Fibroblast of skin of right quadriceps (primary cell): ENCODE results near the gene URB2.
"Not testable (repeated sequence)": the region's sequence is repeated elsewhere in the genome, so short reads cannot be mapped to it uniquely, and the experiment has no call there.

ENCODE experiments used
- DNase-seq: peaks from one replicate; pipeline ENCODE4 v3.0.0-alpha.2; 2013

Gene URB2

DNA sequence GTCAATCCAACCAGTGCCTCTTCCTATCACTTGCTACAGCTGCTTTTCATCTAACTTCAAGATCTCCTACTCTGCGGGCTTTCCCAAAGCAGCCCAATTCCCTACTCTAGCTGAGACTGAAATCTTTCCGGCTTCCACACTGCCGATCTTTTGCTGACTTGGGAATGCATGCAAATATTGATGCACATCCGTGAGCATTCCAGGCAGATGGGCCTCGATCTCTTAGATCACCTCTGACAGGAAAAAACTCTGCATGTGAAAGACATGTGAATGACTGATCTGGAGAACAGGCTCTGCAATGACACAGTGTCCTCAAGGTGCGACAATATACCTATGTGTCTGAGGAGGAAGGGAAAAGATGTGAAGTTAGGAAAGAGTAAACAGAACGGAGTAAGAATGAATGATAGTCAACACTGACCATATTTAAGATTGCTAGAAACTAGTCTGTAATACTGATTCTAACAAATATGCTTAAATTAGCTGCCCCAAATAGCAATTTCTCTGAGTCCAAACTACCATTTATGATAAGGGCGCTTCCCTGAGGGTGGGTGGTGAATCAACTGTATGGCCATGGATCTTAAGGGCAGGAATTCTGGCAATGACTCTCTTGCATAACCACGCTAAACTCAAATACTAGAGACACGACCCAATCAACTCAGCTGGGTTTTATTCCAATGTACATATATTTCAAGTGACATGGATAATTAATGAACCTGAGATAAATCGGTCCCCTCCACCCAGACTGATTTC lies 8.5 kb upstream of the URB2 start:
- DNase-seq = no peak

DNA sequence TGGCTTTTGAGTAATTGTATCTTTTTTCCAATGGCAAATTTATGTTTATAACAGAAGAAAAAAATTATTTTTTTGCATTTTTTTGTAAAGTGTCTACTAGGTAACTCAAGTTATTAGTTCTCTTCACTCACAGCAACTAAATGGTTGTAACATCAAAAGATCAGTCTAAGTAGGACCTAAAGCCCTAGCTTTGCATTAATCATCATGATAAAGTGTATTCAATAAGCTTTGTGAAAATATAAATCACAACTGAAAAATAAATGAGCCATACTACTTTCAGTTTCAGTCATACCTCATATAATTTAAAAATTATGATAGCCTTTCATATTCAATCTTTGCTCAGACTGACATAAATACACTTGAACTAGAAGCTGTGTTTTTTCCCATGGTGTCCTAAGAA lies 7.0 kb upstream of the URB2 start:
- no peak for DNase-seq

DNA sequence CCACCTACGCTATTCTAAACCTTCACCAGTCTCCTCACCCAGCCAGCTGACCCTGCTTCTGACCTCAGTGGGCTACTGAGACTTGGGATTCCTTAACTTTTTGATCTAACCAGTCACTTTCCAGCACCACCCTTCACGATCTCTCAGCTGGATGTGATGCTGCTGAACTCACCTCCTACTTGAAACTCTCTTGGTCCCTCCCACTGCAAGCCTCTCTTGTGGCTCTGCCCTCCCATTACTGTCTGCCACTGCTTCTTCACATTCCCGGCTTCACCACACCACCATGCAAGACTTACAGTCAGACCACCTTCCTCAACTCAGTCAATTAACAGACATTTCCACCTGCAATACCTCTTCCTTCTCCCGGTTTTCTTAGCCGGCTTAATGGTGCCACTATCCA lies 6.4 kb upstream of the URB2 start:
- DNase-seq = no peak

DNA sequence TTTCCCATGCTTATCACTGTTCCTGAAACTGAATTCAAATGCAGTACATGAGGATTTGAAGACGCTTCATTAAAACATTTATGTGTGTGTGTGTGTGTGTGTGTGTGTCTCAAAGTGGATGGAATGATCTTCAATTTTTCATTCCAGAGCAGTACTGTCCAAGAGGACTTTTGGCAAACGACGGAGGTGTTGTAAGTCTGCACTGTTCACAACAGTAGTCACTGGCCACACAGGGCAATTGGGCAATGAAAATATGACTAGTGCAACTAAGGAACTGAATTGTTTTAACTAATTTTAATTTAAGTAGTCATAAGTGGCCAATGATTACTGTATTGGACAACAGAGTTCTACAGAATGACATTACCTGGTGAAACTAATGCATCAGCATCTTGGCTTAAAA lies 5.2 kb upstream of the URB2 start:
- peak; percentile 17 for DNase-seq

DNA sequence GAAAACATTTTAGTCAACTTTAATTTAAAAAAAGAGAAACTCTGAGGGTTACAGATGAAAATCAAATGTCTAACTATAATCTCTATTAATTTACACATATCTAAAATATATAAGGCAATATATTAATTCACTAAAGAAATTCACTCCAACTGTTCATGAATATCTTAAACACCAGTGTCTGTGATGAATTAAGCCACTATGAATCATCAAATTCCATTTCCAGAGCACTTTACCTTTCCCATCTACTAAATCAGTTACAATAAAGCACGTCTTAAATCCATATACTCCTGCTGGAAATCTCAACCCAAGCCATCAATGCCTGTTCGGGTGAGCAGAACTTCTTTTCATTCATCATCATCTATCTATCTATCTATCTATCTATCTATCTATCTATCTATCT lies 4.4 kb upstream of the URB2 start:
- peak; percentile 20 for DNase-seq

DNA sequence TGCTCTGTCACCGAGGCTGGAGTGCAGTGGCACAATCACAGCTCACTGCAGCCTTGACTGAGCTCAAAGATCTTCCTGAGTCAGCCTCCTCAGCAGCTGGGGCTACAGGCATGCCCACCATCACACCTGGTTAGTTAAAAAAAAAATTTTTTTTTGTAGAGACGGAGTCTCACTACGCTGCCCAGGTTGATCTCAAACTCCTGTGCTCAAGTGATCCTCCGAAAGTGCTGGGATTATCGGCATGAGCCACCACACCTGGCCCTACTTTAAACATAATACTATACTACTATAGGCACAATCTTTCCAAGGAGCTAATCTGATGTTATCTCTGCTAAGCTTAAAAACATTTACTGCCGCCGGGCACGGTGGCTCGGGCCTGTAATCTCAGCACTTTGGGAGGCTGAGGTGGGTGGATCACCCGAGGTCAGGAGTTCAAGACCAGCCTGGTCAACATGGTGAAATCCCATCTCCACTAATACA lies 3.4 kb upstream of the URB2 start:
- not testable (repeated sequence) for DNase-seq

DNA sequence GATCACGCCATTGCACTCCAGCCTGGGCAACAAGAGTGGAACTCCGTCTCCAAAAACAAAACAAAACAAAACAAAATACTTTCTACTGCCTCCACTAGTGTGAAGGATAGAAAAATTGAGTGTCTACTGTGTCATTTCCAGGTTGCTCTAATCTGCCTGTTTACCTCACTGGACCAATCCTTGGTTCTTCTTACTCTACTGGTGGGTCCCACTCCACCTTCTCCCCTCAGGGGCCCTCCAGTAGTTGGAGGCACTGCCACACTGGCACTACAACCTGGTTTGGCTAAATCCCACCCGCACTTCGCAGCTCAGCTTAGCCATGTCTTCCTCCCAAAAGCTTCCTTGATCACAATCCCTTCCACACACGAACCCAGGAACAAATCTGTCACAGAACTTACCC lies 2.8 kb upstream of the URB2 start:
- DNase-seq = no peak

DNA sequence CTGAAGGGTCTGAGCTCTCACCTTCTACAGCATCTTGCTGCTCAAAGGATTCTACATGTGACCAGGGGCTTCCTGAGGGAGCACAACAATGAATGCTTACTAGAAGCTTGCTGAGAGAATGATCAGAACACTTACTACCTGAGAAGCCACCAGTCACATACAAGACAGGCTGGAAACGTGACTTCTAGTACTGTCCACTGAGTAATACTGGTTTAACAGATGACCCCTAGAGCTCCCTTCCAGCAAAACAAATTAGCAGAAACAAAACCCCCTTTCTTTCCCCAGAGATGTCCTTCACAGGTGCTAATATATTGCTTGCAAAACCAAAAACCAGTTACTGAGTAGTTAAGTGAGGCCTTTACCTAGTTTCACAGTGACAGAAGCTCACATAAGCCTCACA lies 2.2 kb upstream of the URB2 start:
- no peak for DNase-seq

DNA sequence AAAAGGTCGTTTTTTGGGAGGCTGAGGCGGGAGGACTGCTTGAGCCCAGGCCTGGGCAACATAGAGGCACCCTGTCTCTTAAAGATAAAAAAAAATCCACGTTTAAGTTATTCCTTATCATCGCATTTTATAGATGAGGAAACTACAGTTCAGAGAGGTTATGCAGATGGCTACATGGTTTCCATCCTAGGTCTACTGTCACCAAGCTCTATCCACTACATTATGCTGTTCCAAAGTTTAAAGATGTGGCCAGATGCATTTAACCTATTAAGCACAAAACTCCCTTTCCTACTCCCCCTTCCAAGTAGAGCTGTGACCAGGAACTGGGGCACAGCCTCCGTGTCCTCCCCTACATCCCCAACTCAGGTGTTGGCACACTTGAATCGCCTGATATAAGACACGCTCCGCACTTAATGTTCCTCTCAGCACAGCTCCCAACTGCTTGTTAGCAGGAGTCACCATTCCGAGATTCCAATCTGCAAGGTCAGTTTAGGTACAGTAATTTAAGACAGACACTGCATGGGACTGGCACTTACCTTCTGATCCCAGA lies 1.5 kb upstream of the URB2 start:
- no peak for DNase-seq

DNA sequence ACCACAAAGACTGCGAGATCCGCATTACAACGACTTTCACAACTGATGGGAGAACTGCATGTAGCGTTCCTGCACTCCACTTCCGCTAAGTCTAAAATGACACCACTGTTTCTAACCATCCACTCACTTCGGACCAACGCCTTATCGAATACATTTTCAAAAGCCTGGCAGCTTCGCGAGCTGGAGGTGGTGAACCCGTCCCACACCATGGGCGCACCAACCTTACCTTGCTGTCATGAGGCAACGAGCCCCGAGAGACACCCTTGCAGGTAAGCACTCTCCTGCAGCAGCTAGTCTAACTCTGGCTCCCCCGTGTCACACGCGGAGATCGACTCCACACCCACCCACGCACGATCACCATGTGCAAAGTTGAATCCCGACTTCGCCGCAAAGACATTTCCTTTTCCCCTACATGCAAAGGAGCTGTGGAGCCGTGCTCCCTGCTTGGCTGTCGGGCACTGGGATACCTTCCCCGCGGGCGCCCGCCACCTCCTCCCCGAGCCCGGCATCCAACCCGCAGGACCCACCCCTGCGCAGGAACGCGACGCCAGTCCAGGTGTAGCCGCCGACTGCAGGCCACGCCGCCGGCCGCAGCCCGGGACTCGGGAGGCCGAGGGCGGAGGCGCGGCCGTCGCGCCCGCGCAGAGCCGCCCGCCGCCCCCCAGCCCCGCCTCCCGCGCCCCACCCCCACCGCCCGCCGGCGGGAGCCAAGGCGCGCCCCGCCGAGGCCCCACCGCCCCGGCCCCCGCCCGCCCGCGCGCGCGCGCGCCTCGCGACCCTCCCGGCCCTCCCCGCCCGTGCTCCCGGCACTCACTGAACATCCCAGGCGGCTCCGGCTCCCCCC lies 754 bp upstream of the URB2 start:
- peak; percentile 37 for DNase-seq

DNA sequence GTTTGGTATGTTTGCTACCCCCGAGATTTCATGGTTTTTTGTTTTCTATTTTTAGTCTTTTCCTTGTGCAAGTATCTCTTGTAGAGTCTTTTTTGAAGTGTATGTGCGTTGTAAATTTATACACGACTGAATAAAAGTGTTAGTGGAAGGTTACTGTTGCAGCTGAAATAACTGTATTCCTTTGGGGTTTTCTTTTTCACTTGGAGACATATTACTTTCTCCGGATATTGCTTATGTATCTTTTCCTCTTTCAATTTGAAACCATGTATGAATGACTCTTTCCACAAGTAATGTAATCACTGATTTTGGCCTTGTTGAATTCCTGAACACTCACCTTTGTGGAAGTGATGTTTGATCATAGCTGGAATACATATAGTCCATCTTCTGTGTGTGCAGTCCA lies 956 bp downstream of the URB2 start:
- no peak for DNase-seq

DNA sequence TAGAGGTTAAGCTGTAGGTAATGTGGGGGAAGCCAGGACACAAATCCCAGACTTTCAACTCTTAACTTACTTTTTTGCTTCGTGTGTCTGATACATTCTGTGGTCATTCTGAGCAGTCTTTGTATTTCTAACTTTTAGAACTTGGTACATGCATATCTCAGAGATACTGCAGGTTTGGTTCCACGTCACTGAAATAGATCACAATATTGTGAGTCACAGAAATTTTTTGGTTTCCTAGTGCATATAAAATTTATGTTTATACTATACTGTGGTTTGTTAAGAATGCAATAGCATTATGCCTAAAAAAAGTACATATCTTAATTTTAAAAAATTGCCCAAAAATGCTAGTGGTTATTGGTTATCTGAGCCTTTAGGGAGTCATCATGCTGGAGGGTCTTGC lies 3.2 kb downstream of the URB2 start:
- DNase-seq = peak; percentile 64

DNA sequence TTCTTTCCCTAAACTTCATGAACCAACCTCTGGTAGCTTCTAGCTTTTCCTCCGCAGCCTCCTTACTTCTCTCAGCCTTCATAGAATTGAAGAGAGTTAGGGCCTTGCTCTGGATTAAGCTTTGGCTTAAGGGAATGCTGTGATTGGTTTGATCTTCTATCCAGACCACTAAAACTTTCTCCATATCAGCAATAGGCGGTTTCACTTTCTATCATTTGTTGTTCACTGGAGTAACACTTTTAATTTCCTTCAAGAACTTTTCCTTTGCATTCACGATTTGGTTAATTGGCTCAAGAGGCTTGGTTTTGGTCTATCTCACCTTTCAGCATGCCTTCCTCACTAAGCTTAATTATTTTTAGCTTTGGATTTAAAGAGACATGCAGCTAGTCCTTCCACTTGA lies 5.1 kb downstream of the URB2 start:
- DNase-seq = no peak

DNA sequence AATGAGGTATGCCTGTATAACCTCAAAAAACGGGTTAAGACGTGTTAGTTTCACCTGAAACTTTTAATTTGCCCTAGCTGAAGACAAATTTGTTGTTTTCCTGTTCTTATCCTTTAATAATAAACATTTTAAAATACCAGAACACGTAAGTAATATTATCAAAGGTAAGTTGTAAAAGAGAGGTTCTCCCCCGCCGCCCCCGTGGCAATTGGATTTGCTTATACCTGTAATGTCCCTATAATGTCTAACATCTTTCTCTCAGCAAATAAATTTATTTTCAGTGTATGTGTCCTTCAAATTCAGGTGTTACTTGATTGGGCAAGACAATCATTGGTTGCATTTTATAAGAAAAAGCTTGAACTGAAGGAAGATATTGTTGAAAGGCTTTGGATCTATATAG lies 5.9 kb downstream of the URB2 start:
- no peak for DNase-seq

DNA sequence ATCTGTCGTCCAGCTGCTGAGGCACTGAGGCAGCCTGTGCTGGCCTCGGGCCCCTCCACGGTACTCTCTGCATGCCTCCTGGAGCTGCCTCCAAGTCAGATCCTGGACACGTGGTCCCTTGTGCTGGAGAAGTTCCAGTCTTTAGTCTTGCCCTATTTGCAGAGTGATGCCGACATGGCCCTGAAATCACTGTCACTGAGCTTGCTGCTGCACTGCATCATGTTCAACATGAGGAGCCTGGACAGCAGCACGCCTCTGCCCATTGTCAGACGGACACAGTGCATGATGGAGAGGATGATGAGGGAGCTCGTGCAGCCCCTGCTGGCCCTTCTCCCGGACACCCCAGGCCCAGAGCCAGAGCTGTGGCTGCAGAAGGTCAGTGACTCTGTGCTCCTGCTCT lies 10.0 kb downstream of the URB2 start:
- DNase-seq = no peak

DNA sequence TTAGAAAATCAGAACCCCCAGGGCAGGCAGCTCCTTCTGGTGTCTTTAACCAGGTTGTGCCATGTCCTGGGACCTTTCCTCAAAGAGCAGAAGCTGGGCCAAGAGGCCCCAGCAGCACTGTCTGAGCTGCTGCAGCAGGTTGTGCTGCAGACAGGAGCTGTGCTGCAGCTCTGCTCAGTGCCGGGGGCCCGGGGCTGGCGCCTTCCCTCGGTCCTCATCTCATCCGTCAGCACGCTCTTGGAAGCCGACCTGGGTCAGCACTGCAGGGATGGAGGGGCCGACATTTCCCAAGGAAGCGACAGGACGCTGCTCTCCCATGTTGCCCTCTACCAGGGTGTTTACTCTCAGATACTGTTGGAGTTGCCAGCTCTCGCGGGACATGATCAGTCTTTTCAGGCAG lies 11.7 kb downstream of the URB2 start:
- DNase-seq = no peak

DNA sequence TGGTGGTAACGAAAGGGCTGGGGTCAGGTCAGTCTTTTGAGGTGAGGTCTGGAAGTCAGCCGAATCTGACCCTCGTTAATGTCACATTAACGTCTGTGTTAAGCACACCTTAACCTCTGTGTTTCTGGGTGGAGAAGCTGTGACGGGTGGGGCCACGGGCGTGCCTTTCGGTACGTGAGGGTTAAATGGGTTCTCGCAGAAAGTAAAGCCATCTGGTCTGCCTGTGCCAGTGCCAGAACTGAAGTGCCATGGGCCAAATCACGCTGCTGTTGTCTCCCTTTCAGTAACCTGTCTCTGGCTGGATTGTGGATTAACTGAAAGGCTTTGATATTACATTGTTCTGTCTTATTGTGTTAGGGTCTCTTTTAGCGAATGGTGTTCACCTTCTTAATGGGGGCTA lies 14.4 kb downstream of the URB2 start:
- DNase-seq = no peak

DNA sequence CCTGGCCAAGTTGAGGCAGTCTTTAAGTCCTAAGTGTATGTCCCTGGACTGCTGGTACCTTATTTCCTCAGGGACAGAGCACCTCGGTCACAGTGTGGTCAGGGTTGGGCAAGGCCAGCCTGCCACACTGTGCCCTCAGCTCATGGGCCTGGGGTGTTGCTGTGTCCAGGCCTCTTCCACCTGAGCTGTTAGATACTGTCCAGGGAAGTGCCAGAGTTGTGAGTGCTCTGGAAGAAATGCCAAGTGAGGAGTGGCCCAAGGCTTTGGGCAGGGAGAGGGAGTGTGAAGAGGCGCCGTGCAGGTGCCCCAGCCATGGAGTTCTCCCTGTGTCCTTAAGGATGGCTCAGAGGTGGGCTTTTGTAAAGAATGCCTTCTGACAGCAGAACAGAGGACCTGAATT lies 15.3 kb downstream of the URB2 start:
- no peak for DNase-seq

DNA sequence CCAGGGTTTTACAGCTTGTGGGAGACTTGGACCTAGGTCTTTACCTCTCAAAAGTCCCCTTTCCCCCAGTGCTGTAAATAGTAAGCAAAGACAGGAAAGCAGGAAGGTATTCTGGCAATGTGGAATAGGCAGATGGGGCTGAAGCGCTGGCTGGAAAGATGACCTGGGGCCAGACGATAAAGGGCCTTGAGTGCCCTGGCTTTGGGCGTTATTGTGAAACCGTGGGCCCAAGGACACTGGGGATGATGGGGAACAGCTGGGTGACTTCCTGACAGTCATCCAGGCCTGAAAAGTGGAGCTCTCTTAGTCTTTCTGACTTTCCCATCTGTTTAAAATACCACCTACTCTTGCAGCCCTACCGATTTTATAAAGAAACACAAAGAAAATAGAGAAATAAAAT lies 16.3 kb downstream of the URB2 start:
- DNase-seq = no peak

DNA sequence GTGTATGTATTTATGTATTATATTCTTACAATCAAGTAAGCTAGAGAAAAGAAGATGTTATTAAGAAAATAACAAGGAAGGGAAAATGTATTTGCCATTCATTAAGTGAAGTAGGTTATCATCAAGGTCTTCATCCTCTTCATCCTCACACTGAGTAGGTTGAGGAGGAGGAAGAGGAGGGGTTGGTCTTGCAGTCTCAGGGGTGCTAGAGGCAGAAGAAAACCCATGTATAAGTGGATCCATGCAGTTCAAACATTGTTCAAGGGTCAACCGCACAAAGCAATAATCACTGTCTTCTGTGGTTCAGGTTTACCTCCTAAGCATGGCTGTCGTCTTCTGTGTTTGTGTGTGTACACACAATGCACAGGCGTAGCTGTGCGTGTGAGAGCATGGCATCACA lies 16.9 kb downstream of the URB2 start:
- no peak for DNase-seq

DNA sequence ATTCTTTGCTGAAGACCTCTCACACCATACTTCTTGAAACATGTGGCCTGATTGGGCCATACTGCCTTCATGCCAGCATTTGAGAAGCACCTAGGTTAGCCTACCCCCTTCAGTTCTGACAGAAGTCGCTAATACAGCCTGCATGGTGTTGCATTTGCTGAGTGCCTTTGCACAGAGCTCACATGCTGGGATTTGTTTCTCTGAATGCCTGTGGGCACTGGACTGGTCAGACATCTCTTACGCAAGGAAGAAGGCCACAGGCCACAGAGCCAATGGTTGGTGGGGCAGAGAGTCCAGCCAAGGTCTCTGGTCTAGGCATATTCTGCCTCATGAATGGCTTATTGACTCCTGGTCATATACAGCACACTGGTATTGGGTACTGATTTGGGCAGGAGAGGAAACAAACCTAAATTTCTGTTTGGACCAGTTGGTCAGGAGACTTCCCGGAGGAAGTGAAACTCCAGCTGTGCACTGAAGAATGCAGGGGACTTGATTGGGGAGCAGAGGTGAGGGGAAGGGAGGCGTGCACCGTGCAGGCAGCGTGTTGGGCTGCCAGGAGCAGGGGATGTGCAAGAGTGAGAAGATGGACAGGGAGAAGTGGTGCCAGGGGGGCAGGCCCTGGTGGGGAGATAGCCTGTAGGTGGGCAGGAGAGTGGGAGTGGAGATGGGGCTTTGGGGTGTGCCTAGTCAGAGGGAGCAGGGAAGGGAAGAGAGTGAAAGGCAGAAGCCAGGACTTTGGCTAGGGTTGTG lies 18.1 kb downstream of the URB2 start:
- no peak for DNase-seq

DNA sequence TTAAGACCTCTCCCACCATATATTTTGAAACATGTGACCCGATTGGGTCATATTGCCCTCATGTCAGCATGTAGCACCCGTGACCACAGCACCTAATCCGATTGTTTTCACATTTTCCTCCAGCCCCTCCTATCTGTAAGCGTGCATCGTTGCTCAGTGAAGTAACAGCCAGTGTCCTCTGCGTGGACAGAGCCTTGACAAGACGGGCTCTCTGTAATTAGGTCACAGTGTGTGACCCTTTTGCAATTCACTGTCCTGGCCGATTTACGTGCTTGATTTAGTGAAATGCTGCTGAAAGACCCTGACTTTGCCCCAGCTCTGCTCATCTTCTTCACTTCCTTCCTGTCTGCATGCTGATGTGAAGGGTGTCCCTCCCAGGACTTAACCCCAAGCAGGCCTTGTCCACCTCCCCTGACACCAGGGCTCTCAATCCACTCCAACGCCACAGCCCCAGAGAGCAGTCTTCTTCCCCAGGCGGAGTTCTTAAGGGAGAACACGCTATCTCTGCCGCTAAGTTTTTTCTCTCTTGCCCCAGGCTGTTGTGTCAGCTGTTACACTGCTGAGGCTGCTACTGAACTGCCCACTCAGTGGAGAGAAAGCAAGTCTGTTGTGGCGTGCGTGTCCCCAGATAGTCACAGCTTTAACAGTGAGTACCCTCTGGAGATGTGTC lies 19.4 kb downstream of the URB2 start:
- no peak for DNase-seq

DNA sequence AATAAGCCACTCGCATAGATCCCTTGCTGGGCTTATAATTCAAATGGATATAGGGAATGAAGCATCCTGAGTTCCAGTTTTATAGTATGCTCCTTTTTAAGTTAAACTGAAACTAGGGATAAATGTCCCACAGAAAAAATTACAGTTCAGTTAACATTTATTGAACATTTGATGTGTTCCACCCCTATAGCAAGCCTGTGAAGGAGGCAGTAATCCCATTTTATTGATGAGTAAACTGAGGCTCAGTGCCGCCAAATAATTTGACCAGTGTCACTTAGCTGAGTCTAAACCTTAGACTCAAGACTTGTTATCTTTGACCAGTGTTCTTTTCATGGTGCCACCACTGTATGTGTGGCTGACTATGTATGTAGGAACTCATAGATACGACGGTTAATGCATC lies 22.4 kb downstream of the URB2 start:
- no peak for DNase-seq
